OCI-LY1 (cell line): ENCODE results near the gene IFTAP.

Experiments used
- H2AFZ ChIP-seq: fragments of 200-600 bp; sonication (generic), shearing (Covaris generic); 2 replicates; pipeline ENCODE4 v1.6.0; 2014; ENCODE audit warnings: antibody characterized with exemption, mild to moderate bottlenecking, low read length
- H3F3A ChIP-seq: fragments of 200-600 bp; sonication (generic), shearing (Covaris generic); 2 replicates; pipeline ENCODE4 v1.6.0; 2014; ENCODE audit warnings: mild to moderate bottlenecking, antibody characterized with exemption, low read length, moderate library complexity; ENCODE audit not compliant: insufficient read depth
- H3K27ac ChIP-seq: fragments of 200-600 bp; sonication (generic); 2 replicates; pipeline ENCODE4 v1.5.1; 2014; ENCODE audit warnings: low read length, mixed run types, mild to moderate bottlenecking, low read depth; ENCODE audit not compliant: poor library complexity, severe bottlenecking
- H3K27me3 ChIP-seq: fragments of 200-600 bp; sonication (generic); 2 replicates; pipeline ENCODE4 v1.6.0; 2014; ENCODE audit warnings: antibody characterized with exemption, mild to moderate bottlenecking, low read length, moderate library complexity; ENCODE audit not compliant: insufficient read depth
- H3K36me3 ChIP-seq: fragments of 200-600 bp; sonication (generic); 2 replicates; pipeline ENCODE4 v1.6.1; 2014; ENCODE audit warnings: mild to moderate bottlenecking, antibody characterized with exemption, low read length, moderate library complexity, mixed read lengths; ENCODE audit not compliant: insufficient read depth
- H3K4me1 ChIP-seq: fragments of 200-600 bp; sonication (generic); 2 replicates; pipeline ENCODE4 v1.5.1; 2014; ENCODE audit warnings: mild to moderate bottlenecking, low read length, moderate library complexity; ENCODE audit not compliant: insufficient read depth, severe bottlenecking
- H3K4me2 ChIP-seq: fragments of 200-600 bp; sonication (generic), shearing (Covaris generic); 2 replicates; pipeline ENCODE4 v1.6.1; 2014; ENCODE audit warnings: low read length
- H3K4me3 ChIP-seq: fragments of 200-600 bp; sonication (generic); 2 replicates; pipeline ENCODE4 v1.5.1; 2014; ENCODE audit warnings: low read length, low read depth, mild to moderate bottlenecking, mixed read lengths; ENCODE audit not compliant: poor library complexity, severe bottlenecking
- H3K79me2 ChIP-seq: fragments of 200-600 bp; shearing (Covaris generic); 2 replicates; pipeline ENCODE4 v1.6.1; 2016; ENCODE audit warnings: mixed run types, low read length, mixed read lengths; ENCODE audit not compliant: insufficient read depth
- H3K9ac ChIP-seq: fragments of 200-600 bp; sonication (generic), shearing (Covaris generic); 2 replicates; pipeline ENCODE4 v1.6.1; 2014; ENCODE audit warnings: mild to moderate bottlenecking, low read length, mixed read lengths
- H3K9me2 ChIP-seq: fragments of 200-600 bp; sonication (generic), shearing (Covaris generic); 2 replicates; pipeline ENCODE4 v1.6.1; 2014; ENCODE audit warnings: low read depth, mild to moderate bottlenecking, low read length, mixed read lengths
- H3K9me3 ChIP-seq: fragments of 200-600 bp; shearing (Covaris generic); 2 replicates; pipeline ENCODE4 v1.6.1; 2014; ENCODE audit warnings: low read length, mixed read lengths
- H4K20me1 ChIP-seq: fragments of 200-600 bp; sonication (generic), shearing (Covaris generic); 2 replicates; pipeline ENCODE4 v1.6.0; 2016; ENCODE audit warnings: mild to moderate bottlenecking, low read length; ENCODE audit not compliant: insufficient read depth
- EZH2 ChIP-seq: fragments of 200-600 bp; sonication (generic), shearing (Covaris generic); IDR thresholded peaks from 2 replicates; pipeline ENCODE4 v1.8.0; 2017; ENCODE audit warnings: borderline replicate concordance, mixed run types, mild to moderate bottlenecking, antibody characterized with exemption, low read length, moderate library complexity, mixed read lengths
- TF ChIP-seq, protein P1 (sequence below): fragments of 200-600 bp; sonication (generic), shearing (Covaris generic); IDR thresholded peaks from 2 replicates; pipeline ENCODE4 v1.5.1; 2017; ENCODE audit warnings: mild to moderate bottlenecking, antibody characterized with exemption, low read length, moderate library complexity, mixed read lengths

Gene IFTAP

DNA sequence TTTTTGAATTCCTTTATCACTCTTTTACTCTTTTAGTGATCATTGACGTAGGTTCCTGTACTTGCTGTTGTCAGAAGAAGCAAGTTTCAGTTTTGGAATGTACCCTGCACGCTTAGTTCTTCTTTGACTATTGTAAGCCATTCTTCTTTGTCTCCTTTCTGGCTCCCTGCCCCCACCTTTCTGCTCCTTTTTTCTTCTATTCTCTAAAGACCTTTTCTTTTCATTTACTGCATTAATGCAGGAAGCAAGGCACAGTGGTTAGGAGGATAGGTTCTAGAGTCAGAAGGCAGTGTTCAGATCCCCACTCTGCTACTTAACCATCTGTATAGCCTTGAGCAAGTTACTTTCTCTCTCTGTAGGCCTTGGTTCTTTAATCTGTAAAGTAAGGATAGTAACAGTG is 37.5 kb downstream of the IFTAP start:
- Histone ChIP-seq H3K9ac (no peak overlapping the region), H3K9me2 (no peaks in the 10 kb centered on the region), H4K20me1 (no peaks in the 10 kb centered on the region), H3K79me2 (no peaks in the 10 kb centered on the region), H3K27me3 (no peaks in the 10 kb centered on the region), H3K9me3 (no peaks in the 10 kb centered on the region), H3K4me3 (no peak overlapping the region), H2AFZ (no peak overlapping the region), H3K27ac (no peak overlapping the region), H3F3A (no peaks in the 10 kb centered on the region), H3K36me3 (no peaks in the 10 kb centered on the region), H3K4me2 (no peak overlapping the region), H3K4me1 (peaks cover 32% of the 10 kb centered on the region)
- TF ChIP-seq EZH2, result no peak
- TF ChIP-seq, protein P1, sequence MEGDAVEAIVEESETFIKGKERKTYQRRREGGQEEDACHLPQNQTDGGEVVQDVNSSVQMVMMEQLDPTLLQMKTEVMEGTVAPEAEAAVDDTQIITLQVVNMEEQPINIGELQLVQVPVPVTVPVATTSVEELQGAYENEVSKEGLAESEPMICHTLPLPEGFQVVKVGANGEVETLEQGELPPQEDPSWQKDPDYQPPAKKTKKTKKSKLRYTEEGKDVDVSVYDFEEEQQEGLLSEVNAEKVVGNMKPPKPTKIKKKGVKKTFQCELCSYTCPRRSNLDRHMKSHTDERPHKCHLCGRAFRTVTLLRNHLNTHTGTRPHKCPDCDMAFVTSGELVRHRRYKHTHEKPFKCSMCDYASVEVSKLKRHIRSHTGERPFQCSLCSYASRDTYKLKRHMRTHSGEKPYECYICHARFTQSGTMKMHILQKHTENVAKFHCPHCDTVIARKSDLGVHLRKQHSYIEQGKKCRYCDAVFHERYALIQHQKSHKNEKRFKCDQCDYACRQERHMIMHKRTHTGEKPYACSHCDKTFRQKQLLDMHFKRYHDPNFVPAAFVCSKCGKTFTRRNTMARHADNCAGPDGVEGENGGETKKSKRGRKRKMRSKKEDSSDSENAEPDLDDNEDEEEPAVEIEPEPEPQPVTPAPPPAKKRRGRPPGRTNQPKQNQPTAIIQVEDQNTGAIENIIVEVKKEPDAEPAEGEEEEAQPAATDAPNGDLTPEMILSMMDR, result no peak

DNA sequence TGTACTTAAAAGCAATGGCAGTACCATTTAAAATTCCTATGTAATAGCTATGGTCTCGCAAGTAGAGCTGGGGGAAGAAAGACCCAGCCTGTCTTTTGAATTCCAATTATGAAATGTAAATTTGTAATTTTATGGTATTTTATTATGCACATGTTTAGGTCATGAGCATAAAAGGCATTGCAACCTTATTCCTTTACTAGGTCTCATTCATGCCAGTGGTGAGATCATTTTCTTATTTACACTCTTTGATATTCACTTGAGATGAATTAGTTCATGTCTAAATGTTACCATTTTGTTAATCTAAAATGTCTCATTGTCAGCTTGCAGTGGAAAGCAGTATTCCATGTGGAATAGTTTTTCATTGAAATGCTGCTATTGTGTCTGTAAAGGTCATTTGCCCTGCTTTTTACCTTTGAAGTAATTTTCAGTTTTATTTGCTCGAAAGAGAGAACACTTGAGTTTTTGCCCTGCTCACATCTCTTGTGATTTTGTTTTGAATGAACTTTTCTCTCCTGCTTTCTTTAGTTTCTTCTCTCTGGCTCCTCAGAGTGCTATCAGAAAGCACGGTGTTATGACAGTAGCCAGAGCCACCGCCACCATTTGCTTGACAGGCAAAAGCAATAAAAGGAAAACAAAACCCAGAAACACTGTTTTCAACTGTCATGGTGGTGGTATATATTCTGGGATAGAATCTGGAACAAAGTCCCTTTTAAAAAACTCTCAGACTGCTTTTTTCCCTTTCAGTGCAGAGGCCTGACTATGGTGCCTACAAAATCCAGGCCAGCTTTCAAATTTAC is 41.0 kb downstream of the IFTAP start:
- Histone ChIP-seq H3K4me2 (no peak overlapping the region), H3K9ac (no peak overlapping the region), H3F3A (no peaks in the 10 kb centered on the region), H3K27ac (no peak overlapping the region), H3K4me3 (no peak overlapping the region), H3K27me3 (no peaks in the 10 kb centered on the region), H3K9me3 (no peaks in the 10 kb centered on the region), H4K20me1 (no peaks in the 10 kb centered on the region), H3K9me2 (no peaks in the 10 kb centered on the region), H3K79me2 (no peaks in the 10 kb centered on the region), H3K4me1 (peaks cover 17% of the 10 kb centered on the region), H3K36me3 (no peaks in the 10 kb centered on the region), H2AFZ (no peak overlapping the region)
- TF ChIP-seq EZH2, result no peak
- TF ChIP-seq, protein P1, result no peak

DNA sequence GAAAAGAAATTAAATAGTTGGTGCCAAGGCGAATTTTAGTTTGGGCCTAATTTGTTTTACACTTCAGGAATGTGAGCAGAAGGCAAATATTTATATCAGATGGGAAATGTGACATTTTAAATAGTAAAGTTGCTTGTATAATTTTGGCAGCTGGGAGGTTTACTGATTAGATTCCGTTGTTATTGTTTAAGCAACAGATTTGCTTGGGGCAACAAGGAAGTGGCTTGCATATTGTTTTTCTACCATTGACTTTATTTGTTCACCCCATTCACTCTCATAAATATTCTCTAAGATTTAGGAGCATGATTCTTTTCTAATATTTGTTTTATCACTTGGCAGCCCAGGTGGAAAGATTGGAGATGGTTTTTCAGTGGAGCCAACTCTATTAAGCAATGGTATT is 44.3 kb downstream of the IFTAP start:
- Histone ChIP-seq H2AFZ (no peak overlapping the region), H3K27me3 (no peaks in the 10 kb centered on the region), H3K9me3 (no peaks in the 10 kb centered on the region), H3K4me2 (no peak overlapping the region), H3K4me1 (no peaks in the 10 kb centered on the region), H3K9ac (no peak overlapping the region), H3K36me3 (no peaks in the 10 kb centered on the region), H3K9me2 (no peaks in the 10 kb centered on the region), H3K79me2 (no peaks in the 10 kb centered on the region), H3K27ac (no peak overlapping the region), H4K20me1 (no peaks in the 10 kb centered on the region), H3F3A (no peaks in the 10 kb centered on the region), H3K4me3 (no peak overlapping the region)
- TF ChIP-seq EZH2, result no peak
- TF ChIP-seq, protein P1, result no peak
